IPS-11a (cell line): Measurements from ENCODE around the gene IGSF10.
"Not testable (repeated sequence)": the region's sequence is repeated elsewhere in the genome, so short reads cannot be mapped to it uniquely, and the experiment has no call there.

Source experiments
- H3K4me3 ChIP-seq: one replicate; pipeline ENCODE4 v1.5.1; 2013; ENCODE audit warnings: low read depth, low read length, control low read depth

The IGSF10 gene

GRCh38 chr3:151460774-151461450 lies at the start of gene IGSF10:
Gene IGSF10, minus strand, starts transcription at chr3:151461061. Its CDS starts 2,352 bp downstream, at chr3:151458709.
- H3K4me3 ChIP-seq = peak within 1 kb of the TSS; percentile 54

- not testable (repeated sequence) for H3K4me3 ChIP-seq
Measured at GRCh38 chr3:151509468-151510135, 48.7 kb upstream of the IGSF10 start.

- no peak overlapping the region for H3K4me3 ChIP-seq
Measured at GRCh38 chr3:151504606-151505005, 43.7 kb upstream of the IGSF10 start.

- no peak overlapping the region for H3K4me3 ChIP-seq
Measured at GRCh38 chr3:151503074-151503473, 42.2 kb upstream of the IGSF10 start.

- no peak overlapping the region for H3K4me3 ChIP-seq
Measured at GRCh38 chr3:151501923-151502632, 41.2 kb upstream of the IGSF10 start.

- no peak overlapping the region for H3K4me3 ChIP-seq
Measured at GRCh38 chr3:151501171-151501922, 40.5 kb upstream of the IGSF10 start.

GRCh38 chr3:151499168-151499567 lies 38.3 kb upstream of the IGSF10 start:
- no peak overlapping the region for H3K4me3 ChIP-seq

GRCh38 chr3:151491525-151491924 lies 30.7 kb upstream of the IGSF10 start:
- no peak overlapping the region for H3K4me3 ChIP-seq

- not testable (repeated sequence) for H3K4me3 ChIP-seq
Measured at GRCh38 chr3:151487833-151488232, 27.0 kb upstream of the IGSF10 start.

GRCh38 chr3:151483961-151484520 lies 23.2 kb upstream of the IGSF10 start:
- no peak overlapping the region for H3K4me3 ChIP-seq

- no peak overlapping the region for H3K4me3 ChIP-seq
Measured at GRCh38 chr3:151483488-151483887, 22.6 kb upstream of the IGSF10 start.

GRCh38 chr3:151480492-151480891 lies 19.6 kb upstream of the IGSF10 start:
- no peak overlapping the region for H3K4me3 ChIP-seq

- H3K4me3 ChIP-seq = no peak overlapping the region
Measured at GRCh38 chr3:151479452-151479851, 18.6 kb upstream of the IGSF10 start.

GRCh38 chr3:151478335-151478697 lies 17.5 kb upstream of the IGSF10 start:
- H3K4me3 ChIP-seq = no peak overlapping the region

- H3K4me3 ChIP-seq = no peak overlapping the region
Measured at GRCh38 chr3:151477591-151478334, 16.9 kb upstream of the IGSF10 start.

- no peak overlapping the region for H3K4me3 ChIP-seq
Measured at GRCh38 chr3:151476344-151477018, 15.6 kb upstream of the IGSF10 start.

GRCh38 chr3:151468284-151468917 lies 7.5 kb upstream of the IGSF10 start:
- H3K4me3 ChIP-seq = no peak overlapping the region

- H3K4me3 ChIP-seq = no peak overlapping the region
Measured at GRCh38 chr3:151467069-151467468, 6.2 kb upstream of the IGSF10 start.

GRCh38 chr3:151462991-151463390 lies 2.1 kb upstream of the IGSF10 start:
- no peak overlapping the region for H3K4me3 ChIP-seq
